ENCODE data around the gene CDYL2.

GRCh38 chr16:80596507-80597207 is 207.7 kb downstream of the CDYL2 start:
- TF ChIP-seq CTCF (IDR thresholded peaks at IDR 0.05; ENCODE audit: low read depth, low read length) (no peak), EZH2phosphoT487 (IDR thresholded peaks at IDR 0.05; ENCODE audit: low read depth) (no peak)
